Nephron (organoid): ENCODE measurements around the gene SMARCAD1.

ENCODE experiments used
- H3K27ac Mint-ChIP-seq, 3 experiments: 2 replicates each; pipeline ENCODE4 v1.8.0; 2020; ENCODE audit warnings: mixed read lengths in 3 of 3, mild to moderate bottlenecking in 2 of 3, moderate library complexity in 1 of 3
- H3K27me3 Mint-ChIP-seq: 2 replicates; pipeline ENCODE4 v1.8.0; 2021; ENCODE audit warnings: low read depth, mild to moderate bottlenecking, moderate library complexity, mixed read lengths
- H3K36me3 Mint-ChIP-seq: 2 replicates; pipeline ENCODE4 v1.8.0; 2020; ENCODE audit warnings: low read depth, mixed read lengths
- H3K4me1 Mint-ChIP-seq: 2 replicates; pipeline ENCODE4 v1.8.0; 2020; ENCODE audit warnings: mixed read lengths
- H3K4me3 Mint-ChIP-seq, 3 experiments: 2 replicates each; pipeline ENCODE4 v1.8.0; 2020; ENCODE audit warnings: mild to moderate bottlenecking in 3 of 3, mixed read lengths in 3 of 3, moderate library complexity in 2 of 3
- H3K9me3 Mint-ChIP-seq: 2 replicates; pipeline ENCODE4 v1.8.0; 2020; ENCODE audit warnings: mixed read lengths
- CTCF ChIP-seq, 3 experiments: fragments of 200-600 bp; sonication (generic); IDR thresholded peaks; one replicate each; pipeline ENCODE4 v1.5.0; 2021; ENCODE audit warnings: antibody characterized with exemption in 3 of 3; ENCODE audit not compliant: unreplicated experiment in 3 of 3

Gene SMARCAD1

GRCh38 chr4:94202769-94203168 lies 4.9 kb upstream of the SMARCAD1 start:
- no peaks in the 10 kb centered on the region for H3K4me1 Mint-ChIP-seq
- no peak overlapping the region for H3K27ac Mint-ChIP-seq
- TF ChIP-seq CTCF (IDR thresholded peaks at IDR 0.05; ENCODE audit: unreplicated experiment in 3 of 3) = no peak
- no peak overlapping the region for H3K4me3 Mint-ChIP-seq
- peaks cover 8% of the 10 kb centered on the region for H3K9me3 Mint-ChIP-seq
- no peaks in the 10 kb centered on the region for H3K36me3 Mint-ChIP-seq
- no peaks in the 10 kb centered on the region for H3K27me3 Mint-ChIP-seq

GRCh38 chr4:94208266-94208665 lies 601 bp downstream of the SMARCAD1 start:
- H3K27me3 Mint-ChIP-seq = no peaks in the 10 kb centered on the region
- peak overlapping the region; percentile 94 to 95 (median 94) for H3K4me3 Mint-ChIP-seq
- H3K27ac Mint-ChIP-seq = peak overlapping the region; percentile 99 to 100 (median 99)
- peaks cover 43% of the 10 kb centered on the region for H3K36me3 Mint-ChIP-seq
- TF ChIP-seq CTCF (IDR thresholded peaks at IDR 0.05; ENCODE audit: unreplicated experiment in 3 of 3) = no peak
- peaks cover 24% of the 10 kb centered on the region for H3K4me1 Mint-ChIP-seq
- H3K9me3 Mint-ChIP-seq = peaks cover 4% of the 10 kb centered on the region

- Mint-ChIP-seq H3K27me3 (no peaks in the 10 kb centered on the region), H3K9me3 (peaks cover 5% of the 10 kb centered on the region), H3K36me3 (peaks cover 50% of the 10 kb centered on the region), H3K4me1 (peaks cover 24% of the 10 kb centered on the region), H3K27ac (peak overlapping the region; percentile 99 to 100 (median 99)), H3K4me3 (peak overlapping the region; percentile 94 to 95 (median 94))
- TF ChIP-seq CTCF (IDR thresholded peaks at IDR 0.05; ENCODE audit: unreplicated experiment in 3 of 3) = no peak
Observed at GRCh38 chr4:94208918-94209317, 1.3 kb downstream of the SMARCAD1 start.

GRCh38 chr4:94211861-94212260 lies 4.2 kb downstream of the SMARCAD1 start:
- Mint-ChIP-seq H3K27me3 (no peaks in the 10 kb centered on the region), H3K27ac (no peak overlapping the region), H3K9me3 (peaks cover 4% of the 10 kb centered on the region), H3K36me3 (peaks cover 79% of the 10 kb centered on the region), H3K4me1 (peaks cover 24% of the 10 kb centered on the region), H3K4me3 (peak overlapping the region in 2 of 3 experiments; percentile 5 to 60)
- no peak for TF ChIP-seq CTCF (IDR thresholded peaks at IDR 0.05; ENCODE audit: unreplicated experiment in 3 of 3)

GRCh38 chr4:94214703-94215319 lies 7.1 kb downstream of the SMARCAD1 start:
- Mint-ChIP-seq H3K4me1 (peaks cover 5% of the 10 kb centered on the region), H3K27ac (no peak overlapping the region), H3K4me3 (no peak overlapping the region), H3K36me3 (peaks cover 88% of the 10 kb centered on the region), H3K27me3 (no peaks in the 10 kb centered on the region), H3K9me3 (peaks cover 4% of the 10 kb centered on the region)
- no peak for TF ChIP-seq CTCF (IDR thresholded peaks at IDR 0.05; ENCODE audit: unreplicated experiment in 3 of 3)

- peaks cover 79% of the 10 kb centered on the region for H3K36me3 Mint-ChIP-seq
- H3K9me3 Mint-ChIP-seq = peaks cover 4% of the 10 kb centered on the region
- H3K4me1 Mint-ChIP-seq = no peaks in the 10 kb centered on the region
- no peak overlapping the region for H3K27ac Mint-ChIP-seq
- TF ChIP-seq CTCF (IDR thresholded peaks at IDR 0.05; ENCODE audit: unreplicated experiment in 3 of 3) = no peak
- H3K4me3 Mint-ChIP-seq = no peak overlapping the region
- no peaks in the 10 kb centered on the region for H3K27me3 Mint-ChIP-seq
Observed at GRCh38 chr4:94216394-94216793, 8.7 kb downstream of the SMARCAD1 start.
